Measurements from ENCODE around the gene DHX29. TPM values are rescaled to one million over a fixed set of nuclear protein-coding genes. Genes with fewer than 3 reads are reported as not detected.

The DHX29 gene
- total RNA-seq, 1 experiment from 2014 or later, result 38.7 TPM

DNA sequence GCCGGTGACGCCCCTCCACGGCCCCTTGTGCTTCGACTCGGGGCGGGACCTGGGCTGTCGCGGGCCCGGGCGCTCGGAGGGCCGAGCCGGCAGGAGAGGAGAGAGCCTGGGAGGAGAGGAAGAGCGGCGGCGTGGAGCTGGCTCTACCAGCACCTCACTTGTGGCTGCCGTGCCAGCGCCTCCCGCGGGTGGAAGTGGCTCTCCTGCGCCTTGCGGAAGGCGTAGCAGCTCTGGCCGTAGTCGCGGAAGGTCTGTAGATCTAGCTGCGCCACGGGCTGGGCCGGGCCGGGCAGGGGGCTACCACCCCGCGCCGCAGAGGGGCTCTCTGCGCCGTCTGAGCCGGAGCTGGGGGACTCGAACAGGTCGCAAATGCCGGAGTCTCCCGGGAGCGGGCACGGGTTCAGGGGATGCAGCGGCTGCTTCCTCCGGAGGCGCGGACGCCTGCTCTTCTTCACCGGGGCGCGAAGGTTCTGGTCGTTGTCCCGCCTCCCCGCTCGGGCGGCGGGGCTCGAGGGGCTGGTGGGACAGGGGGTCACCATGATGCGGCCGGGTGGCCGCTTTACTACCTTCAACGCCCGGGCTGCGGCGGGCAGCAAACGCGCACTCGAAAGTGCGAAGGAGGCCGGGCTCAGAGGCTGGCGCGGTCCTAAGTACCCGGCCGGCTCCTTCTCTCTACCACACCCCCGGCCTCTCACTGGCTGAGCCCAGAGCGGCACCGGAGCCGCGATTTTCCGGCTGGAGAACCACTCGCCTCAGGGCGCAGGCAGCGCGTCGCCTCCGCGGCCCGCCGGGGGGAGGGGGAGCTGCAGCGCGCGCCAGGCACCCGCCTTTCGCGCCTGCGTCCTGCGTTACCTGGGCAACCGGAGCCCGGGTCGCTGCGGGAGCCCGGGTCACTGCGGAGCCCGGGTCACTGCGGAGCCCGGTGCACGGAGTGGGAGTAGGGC is 74.2 kb downstream of the DHX29 start, which contains the start of gene CCNO:
CCNO (minus strand) TSS at position 624 of the 944 bp plus-strand sequence; CDS start at position 539, 85 bp downstream.
- Histone ChIP-seq H3K27me3 (replicated peaks) (no peaks in the 10 kb centered on the region; the same call in 1 of the 2 replicates), H3K9me3 (replicated peaks) (no peaks in the 10 kb centered on the region), H3K36me3 (no peaks in the 10 kb centered on the region), H3K4me1 (replicated peaks) (peaks cover 20% of the 10 kb centered on the region), H3K4me3 (peak within 1 kb of the TSS; percentile 49), H3K27ac (no peak within 1 kb of the TSS)
- DNase-seq (ENCODE audit: low read depth in 1 of 2, low spot score in 2 of 2), result peak; percentile 77 to 83

GRCh38 chr5:55232271-55232984 is 75.1 kb downstream of the DHX29 start:
- peaks cover 25% of the 10 kb centered on the region for H3K4me1 ChIP-seq (replicated peaks)
- no peak overlapping the region for H3K27ac ChIP-seq
- H3K4me3 ChIP-seq, result peak overlapping the region; percentile 49
- H3K27me3 ChIP-seq (replicated peaks), result no peaks in the 10 kb centered on the region; the same call in 1 of the 2 replicates
- H3K36me3 ChIP-seq, result no peaks in the 10 kb centered on the region
- no peak for DNase-seq (ENCODE audit: low read depth in 1 of 2, low spot score in 2 of 2)
- no peaks in the 10 kb centered on the region for H3K9me3 ChIP-seq (replicated peaks)

DNA sequence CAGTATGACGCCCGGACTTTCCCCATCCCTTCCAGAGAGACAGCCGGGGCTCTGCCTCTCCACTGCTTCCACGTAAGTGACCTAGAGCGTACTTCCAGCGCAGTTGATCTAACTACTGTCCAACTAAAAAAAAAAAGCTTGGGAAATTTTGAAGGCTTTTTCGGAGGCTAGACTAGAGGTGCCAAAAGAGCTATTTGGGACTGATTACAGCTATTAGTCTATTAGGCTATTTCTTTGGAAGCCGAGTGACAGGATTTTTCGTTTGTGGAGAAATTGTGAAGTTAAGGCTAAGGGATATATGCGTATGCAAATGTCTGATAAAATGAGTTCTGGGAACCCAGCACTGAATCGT is 75.6 kb downstream of the DHX29 start:
- no peak overlapping the region for H3K27ac ChIP-seq
- no peak overlapping the region for H3K4me3 ChIP-seq
- no peaks in the 10 kb centered on the region; the same call in 1 of the 2 replicates for H3K27me3 ChIP-seq (replicated peaks)
- H3K36me3 ChIP-seq, result no peaks in the 10 kb centered on the region
- peaks cover 28% of the 10 kb centered on the region for H3K4me1 ChIP-seq (replicated peaks)
- no peak for DNase-seq (ENCODE audit: low read depth in 1 of 2, low spot score in 2 of 2)
- no peaks in the 10 kb centered on the region for H3K9me3 ChIP-seq (replicated peaks)

DNA sequence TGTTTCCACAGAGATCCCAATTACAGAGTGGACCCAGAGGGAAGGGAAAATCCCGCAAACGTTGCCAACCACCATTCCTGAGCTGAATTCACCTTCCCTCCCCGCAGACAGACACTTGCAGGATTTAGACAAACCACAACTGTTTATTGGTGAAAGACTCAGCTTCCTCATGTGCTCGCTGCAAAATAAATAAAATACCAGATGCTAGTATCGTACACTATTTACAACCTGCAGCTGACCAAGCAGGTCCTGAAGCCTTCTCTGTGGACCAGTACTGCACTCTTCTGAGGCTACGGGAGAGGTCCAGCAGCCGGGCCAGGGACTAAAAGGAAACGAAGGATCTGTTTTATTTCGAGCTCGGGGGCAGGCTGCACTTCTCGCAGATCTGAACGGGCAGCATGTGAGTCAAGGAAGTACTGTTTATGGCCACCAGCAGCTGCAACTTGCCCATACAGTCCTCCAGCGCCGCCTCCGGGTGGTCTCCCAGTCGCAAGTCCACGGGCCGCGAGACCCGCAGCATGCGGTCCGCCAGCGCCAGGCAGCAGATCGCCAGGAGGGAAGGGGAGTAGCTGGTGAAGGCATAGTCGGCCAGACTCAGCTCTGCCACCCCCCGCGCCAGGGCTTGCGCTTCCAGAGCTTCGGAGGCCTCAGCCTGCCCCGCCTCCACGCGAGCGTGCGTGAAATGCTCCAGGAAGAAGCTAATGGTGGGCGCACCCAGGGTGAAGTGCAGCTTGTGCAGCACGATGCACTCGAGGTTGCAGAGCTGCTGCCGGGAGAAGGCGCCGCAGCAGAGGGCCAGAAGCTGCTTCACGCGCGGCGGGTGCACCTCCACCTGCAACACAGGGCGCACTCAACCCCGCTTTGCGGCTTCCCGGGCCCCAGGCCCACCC is 76.2 kb downstream of the DHX29 start:
- Histone ChIP-seq H3K36me3 (no peaks in the 10 kb centered on the region), H3K4me1 (replicated peaks) (peaks cover 35% of the 10 kb centered on the region), H3K27ac (no peak overlapping the region), H3K9me3 (replicated peaks) (no peaks in the 10 kb centered on the region; the same call in 1 of the 2 replicates), H3K27me3 (replicated peaks) (no peaks in the 10 kb centered on the region; the same call in 1 of the 2 replicates), H3K4me3 (no peak overlapping the region)
- no peak for DNase-seq (ENCODE audit: low read depth in 1 of 2, low spot score in 2 of 2)

DNA sequence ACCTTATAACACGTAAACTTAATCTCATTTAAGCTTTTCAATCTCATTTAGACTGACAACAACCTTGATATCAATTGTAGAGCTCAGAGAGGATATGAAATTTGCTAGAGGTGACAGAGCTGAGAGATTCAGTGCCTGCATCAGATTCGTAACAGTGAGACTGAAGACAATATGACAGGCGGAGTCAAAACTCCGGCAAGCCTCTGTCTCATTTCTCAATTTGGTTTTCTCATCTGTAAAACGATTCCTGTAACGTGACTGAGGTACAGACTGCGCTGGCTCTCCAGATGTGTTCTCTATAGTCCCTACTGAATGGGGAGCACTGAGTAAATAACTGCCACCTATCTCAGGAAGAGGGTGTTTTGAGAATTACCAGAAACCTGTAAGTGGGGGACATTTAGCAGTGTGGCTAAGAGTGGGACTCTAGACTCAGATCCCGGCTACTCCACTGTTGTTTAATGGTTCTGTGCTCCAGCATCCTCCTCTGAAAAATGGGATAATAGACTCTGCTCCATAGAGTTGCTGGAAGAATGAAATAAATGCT is 77.3 kb downstream of the DHX29 start:
- no peaks in the 10 kb centered on the region for H3K36me3 ChIP-seq
- H3K4me3 ChIP-seq, result no peak overlapping the region
- no peak overlapping the region for H3K27ac ChIP-seq
- peaks cover 36% of the 10 kb centered on the region for H3K4me1 ChIP-seq (replicated peaks)
- no peaks in the 10 kb centered on the region; the same call in 1 of the 2 replicates for H3K27me3 ChIP-seq (replicated peaks)
- no peaks in the 10 kb centered on the region; the same call in 1 of the 2 replicates for H3K9me3 ChIP-seq (replicated peaks)
- no peak for DNase-seq (ENCODE audit: low read depth in 1 of 2, low spot score in 2 of 2)

DNA sequence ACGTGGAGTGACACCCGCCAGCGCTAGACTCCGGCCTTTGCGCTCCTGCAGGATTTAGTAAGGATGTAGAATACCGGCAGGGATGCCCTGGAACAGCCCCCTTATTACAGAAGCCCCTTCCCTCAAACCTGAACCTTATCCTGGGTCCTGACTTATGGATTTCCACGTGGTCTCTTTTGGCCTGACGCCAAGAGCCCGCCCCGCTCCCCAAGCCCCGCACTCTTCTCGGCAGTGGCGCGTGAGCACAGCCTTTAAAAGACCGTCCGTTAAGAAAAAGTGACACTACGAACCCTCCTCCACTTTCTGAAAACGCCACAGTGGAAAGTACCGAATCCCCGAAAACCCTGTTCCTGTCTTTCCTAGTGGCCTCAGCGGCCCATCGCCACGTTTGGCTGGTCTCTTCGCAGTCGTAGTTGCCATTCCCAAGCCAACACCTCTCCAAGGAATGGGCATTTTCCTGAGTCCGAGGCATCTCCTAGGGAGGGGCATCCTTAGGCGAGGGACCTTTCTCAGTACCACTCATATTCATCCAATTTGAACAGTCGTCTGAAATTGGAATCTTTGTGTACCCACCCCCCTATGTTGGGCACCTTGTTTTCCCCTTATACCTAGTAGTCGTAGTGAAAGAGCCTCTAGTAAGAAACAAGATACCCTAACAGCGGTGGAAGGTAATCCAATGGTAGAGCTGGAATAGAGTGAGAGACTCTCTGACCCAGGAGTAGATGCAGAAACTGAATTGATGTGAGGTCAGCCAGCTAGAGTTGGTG is 79.6 kb downstream of the DHX29 start:
- Histone ChIP-seq H3K27me3 (replicated peaks) (no peaks in the 10 kb centered on the region; the same call in 1 of the 2 replicates), H3K4me3 (peak overlapping the region; percentile 48)

DNA sequence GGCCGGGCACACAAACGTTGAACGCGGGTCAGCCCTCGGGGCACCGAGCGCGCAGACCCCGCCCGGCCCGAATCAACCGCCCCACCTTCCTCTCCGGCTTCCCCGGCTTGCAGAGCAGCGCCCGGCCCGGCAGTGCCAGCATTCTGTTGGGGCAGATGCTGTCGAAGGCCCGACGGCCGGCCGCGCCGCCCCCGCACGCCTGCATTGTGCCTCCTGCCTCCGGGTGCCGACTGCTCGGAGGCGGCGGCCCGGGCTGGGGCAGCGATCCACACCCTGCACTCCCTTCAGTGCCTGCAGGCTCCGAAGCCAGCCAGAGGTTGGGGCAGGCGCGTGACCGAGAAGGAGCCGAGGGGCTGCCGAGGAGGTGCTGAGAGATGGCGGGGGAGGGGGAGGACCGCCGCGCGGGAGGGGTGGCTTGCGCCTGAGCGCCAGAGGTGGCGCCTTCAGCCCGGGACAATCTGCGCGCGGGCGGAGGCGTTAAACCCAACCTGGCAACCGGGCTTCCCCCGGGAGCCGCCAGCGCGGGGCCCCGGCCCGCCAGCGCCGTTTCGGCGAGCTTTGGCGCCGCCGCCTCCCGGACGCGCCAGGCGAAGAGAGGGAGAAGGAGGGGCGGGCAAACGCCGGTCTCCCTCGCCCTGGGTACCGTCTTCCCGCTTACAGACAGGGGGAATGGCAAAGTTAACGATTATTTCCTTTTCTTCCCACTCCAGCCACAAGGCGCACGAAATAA is 80.4 kb downstream of the DHX29 start, which contains the start of gene MCIDAS:
MCIDAS (minus strand) TSS at position 382 of the 730 bp plus-strand sequence; CDS start at position 205, 177 bp downstream.
- peak; percentile 74 to 76 for DNase-seq (ENCODE audit: low read depth in 1 of 2, low spot score in 2 of 2)

More for the DNA sequence above, 79.6 kb downstream of the DHX29 start:
- peak in 1 of 2 experiments; percentile 48 for DNase-seq (ENCODE audit: low read depth in 1 of 2, low spot score in 2 of 2)
- H3K4me1 ChIP-seq (replicated peaks), result peaks cover 21% of the 10 kb centered on the region
- no peaks in the 10 kb centered on the region for H3K36me3 ChIP-seq
- no peaks in the 10 kb centered on the region; the same call in 1 of the 2 replicates for H3K9me3 ChIP-seq (replicated peaks)
- H3K27ac ChIP-seq, result no peak overlapping the region

GRCh38 chr5:55226027-55226933 is 81.2 kb downstream of the DHX29 start:
- H3K36me3 ChIP-seq, result no peaks in the 10 kb centered on the region
- H3K9me3 ChIP-seq (replicated peaks), result no peaks in the 10 kb centered on the region; the same call in 1 of the 2 replicates
- H3K27me3 ChIP-seq (replicated peaks), result no peaks in the 10 kb centered on the region
- no peak overlapping the region for H3K27ac ChIP-seq
- peaks cover 16% of the 10 kb centered on the region for H3K4me1 ChIP-seq (replicated peaks)
- peak; percentile 72 to 86 for DNase-seq (ENCODE audit: low read depth in 1 of 2, low spot score in 2 of 2)
- peak overlapping the region; percentile 48 for H3K4me3 ChIP-seq

More for the DNA sequence above, 80.4 kb downstream of the DHX29 start, which contains the start of gene MCIDAS:
- Histone ChIP-seq H3K36me3 (no peaks in the 10 kb centered on the region), H3K4me1 (replicated peaks) (peaks cover 16% of the 10 kb centered on the region), H3K9me3 (replicated peaks) (no peaks in the 10 kb centered on the region; the same call in 1 of the 2 replicates), H3K27ac (no peak within 1 kb of the TSS), H3K4me3 (peak within 1 kb of the TSS; percentile 48), H3K27me3 (replicated peaks) (no peaks in the 10 kb centered on the region; the same call in 1 of the 2 replicates)

- Histone ChIP-seq H3K4me3 (no peak overlapping the region), H3K27me3 (replicated peaks) (no peaks in the 10 kb centered on the region), H3K36me3 (no peaks in the 10 kb centered on the region), H3K9me3 (replicated peaks) (no peaks in the 10 kb centered on the region; the same call in 1 of the 2 replicates), H3K27ac (no peak overlapping the region), H3K4me1 (replicated peaks) (peaks cover 16% of the 10 kb centered on the region)
- no peak for DNase-seq (ENCODE audit: low read depth in 1 of 2, low spot score in 2 of 2)
Measured at GRCh38 chr5:55225346-55225745, 82.1 kb downstream of the DHX29 start.

GRCh38 chr5:55223812-55224240 is 83.7 kb downstream of the DHX29 start:
- H3K4me3 ChIP-seq, result no peak overlapping the region
- no peaks in the 10 kb centered on the region; the same call in 1 of the 2 replicates for H3K9me3 ChIP-seq (replicated peaks)
- no peaks in the 10 kb centered on the region for H3K36me3 ChIP-seq
- H3K27me3 ChIP-seq (replicated peaks), result no peaks in the 10 kb centered on the region
- H3K4me1 ChIP-seq (replicated peaks), result peaks cover 16% of the 10 kb centered on the region
- DNase-seq (ENCODE audit: low read depth in 1 of 2, low spot score in 2 of 2), result no peak
- H3K27ac ChIP-seq, result no peak overlapping the region

Data from SJSA1 (cell line).